Measurements from ENCODE around the gene GNG7. TPM values are rescaled to one million over a fixed set of nuclear protein-coding genes. Genes with fewer than 3 reads are reported as not detected.

GNG7 gene
- total RNA-seq, 1 experiment from 2014 or later: 7.7 TPM

DNA sequence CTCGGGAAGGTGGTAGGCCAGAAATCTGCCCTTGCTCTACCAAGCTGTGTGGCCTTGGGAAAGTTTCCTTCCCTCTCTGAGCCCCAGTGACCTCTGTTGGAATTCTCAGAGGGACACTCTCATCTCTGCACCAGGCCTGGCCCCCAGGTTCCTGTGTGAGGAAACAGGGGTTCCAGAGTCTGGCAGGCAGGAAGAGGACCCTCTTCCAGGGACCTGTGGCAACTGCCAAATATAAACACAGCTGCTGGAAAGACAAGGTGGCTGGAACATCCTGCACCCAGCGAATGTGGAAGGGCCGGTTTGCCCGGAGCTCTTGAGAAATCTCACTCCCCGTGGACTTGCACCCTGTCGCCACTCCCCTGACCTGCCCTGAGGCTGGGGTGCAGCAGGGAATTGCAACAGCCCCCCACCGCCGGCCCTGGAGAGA, 173.8 kb downstream of the GNG7 start:
- peaks cover 2% of the 10 kb centered on the region; the same call in 1 of the 2 replicates for H3K4me1 ChIP-seq (ENCODE audit: insufficient read depth, low read length)
- H3K79me1 ChIP-seq (ENCODE audit: insufficient read depth, low read depth, low read length, poor library complexity, severe bottlenecking): no peaks in the 10 kb centered on the region
- H3K4me3 Mint-ChIP-seq: no peak overlapping the region
- no peak overlapping the region for H3K4me2 ChIP-seq (ENCODE audit: insufficient read depth, insufficient read length, low read length)
- H3K18ac ChIP-seq (ENCODE audit: insufficient read length, low read depth, low read length): no peak overlapping the region
- H2AK5ac ChIP-seq (ENCODE audit: insufficient read length, low read length): no peak overlapping the region
- H3K9me3 ChIP-seq (ENCODE audit: control insufficient read depth, low read depth, low read length): no peaks in the 10 kb centered on the region
- H3K27me3 Mint-ChIP-seq (ENCODE audit: low read depth): no peaks in the 10 kb centered on the region
- no CpG with 5 or more reads among the region's 8 CpGs for WGBS (ENCODE audit: extremely low coverage, insufficient read length, low lambda C conversion rate)
- no peaks in the 10 kb centered on the region for H3K27me3 ChIP-seq (ENCODE audit: insufficient read depth, low read length)
- H3K27ac ChIP-seq (ENCODE audit: insufficient read length, low read depth, low read length): no peak overlapping the region
- no peaks in the 10 kb centered on the region for H3K36me3 Mint-ChIP-seq (ENCODE audit: insufficient read depth in 1 of 3, low read depth in 3 of 3)
- H2BK12ac ChIP-seq (ENCODE audit: insufficient read length, low read depth, low read length): no peak overlapping the region
- H3T11ph ChIP-seq (ENCODE audit: low read length): no peak overlapping the region
- no peak overlapping the region for H3K27ac Mint-ChIP-seq
- peaks cover 0 to 4% of the 10 kb centered on the region in 2 experiments; a peak in 1 of 5 replicates for H3K9me3 Mint-ChIP-seq
- TF ChIP-seq, protein P1, sequence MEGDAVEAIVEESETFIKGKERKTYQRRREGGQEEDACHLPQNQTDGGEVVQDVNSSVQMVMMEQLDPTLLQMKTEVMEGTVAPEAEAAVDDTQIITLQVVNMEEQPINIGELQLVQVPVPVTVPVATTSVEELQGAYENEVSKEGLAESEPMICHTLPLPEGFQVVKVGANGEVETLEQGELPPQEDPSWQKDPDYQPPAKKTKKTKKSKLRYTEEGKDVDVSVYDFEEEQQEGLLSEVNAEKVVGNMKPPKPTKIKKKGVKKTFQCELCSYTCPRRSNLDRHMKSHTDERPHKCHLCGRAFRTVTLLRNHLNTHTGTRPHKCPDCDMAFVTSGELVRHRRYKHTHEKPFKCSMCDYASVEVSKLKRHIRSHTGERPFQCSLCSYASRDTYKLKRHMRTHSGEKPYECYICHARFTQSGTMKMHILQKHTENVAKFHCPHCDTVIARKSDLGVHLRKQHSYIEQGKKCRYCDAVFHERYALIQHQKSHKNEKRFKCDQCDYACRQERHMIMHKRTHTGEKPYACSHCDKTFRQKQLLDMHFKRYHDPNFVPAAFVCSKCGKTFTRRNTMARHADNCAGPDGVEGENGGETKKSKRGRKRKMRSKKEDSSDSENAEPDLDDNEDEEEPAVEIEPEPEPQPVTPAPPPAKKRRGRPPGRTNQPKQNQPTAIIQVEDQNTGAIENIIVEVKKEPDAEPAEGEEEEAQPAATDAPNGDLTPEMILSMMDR (conservative IDR thresholded peaks at IDR 0.05): no peak
- H3K79me2 ChIP-seq (ENCODE audit: insufficient read depth, low read length): no peaks in the 10 kb centered on the region
- H3K23ac ChIP-seq (ENCODE audit: insufficient read length, low read depth, low read length): no peak overlapping the region
- H3K14ac ChIP-seq (ENCODE audit: insufficient read depth, low read length): 0 out of 2 replicates have a peak overlapping the region, but pooled peaks have one; percentile 29
- peaks cover 4% of the 10 kb centered on the region for H4K20me1 ChIP-seq (ENCODE audit: control insufficient read depth, insufficient read depth, insufficient read length)
- peak; percentile 21 for DNase-seq
- H3K4ac ChIP-seq (ENCODE audit: low read depth, low read length): no peak overlapping the region
- H3K23me2 ChIP-seq (ENCODE audit: insufficient read length, low read depth, low read length, poor library complexity, severe bottlenecking): no peaks in the 10 kb centered on the region
- H4K8ac ChIP-seq (replicated peaks; ENCODE audit: insufficient read length, low read depth, low read length): no peak overlapping the region
- H2BK20ac ChIP-seq (ENCODE audit: low read depth, low read length, poor library complexity, severe bottlenecking): no peak overlapping the region
- H2BK15ac ChIP-seq (ENCODE audit: low read depth, low read length): no peak overlapping the region
- H2AFZ ChIP-seq (ENCODE audit: low read length): no peak overlapping the region
- H3K9ac ChIP-seq (ENCODE audit: extremely low read depth, insufficient read length, low read length): no peak overlapping the region
- no peak overlapping the region for H4K5ac ChIP-seq (ENCODE audit: insufficient read length, low read depth, low read length)
- no peak overlapping the region for H4K91ac ChIP-seq (ENCODE audit: insufficient read length, low read depth, low read length)
- no peak overlapping the region for H2BK120ac ChIP-seq (ENCODE audit: low read depth, low read length, poor library complexity, severe bottlenecking)
- H3K4me1 Mint-ChIP-seq: peaks cover 6 to 21% of the 10 kb centered on the region in 2 experiments
- no peak overlapping the region for H3K56ac ChIP-seq (ENCODE audit: insufficient read length, low read depth, low read length)
- H2BK5ac ChIP-seq (ENCODE audit: insufficient read length, low read length): no peak overlapping the region
